BLaER1 treated with 17β-estradiol and CSF1 and Interleukin-3, amounts not matched to agents 10 nM and 100 nM (cell line): ENCODE data around the gene SLX9.

ENCODE experiments used
- H3K27ac ChIP-seq, 11 experiments: shearing (Covaris generic); formaldehyde crosslinking; 2 replicates each; pipeline ENCODE4 v1.8.1; 2022
- H3K27me3 ChIP-seq, 11 experiments: shearing (Covaris generic); formaldehyde crosslinking; 2 replicates each; pipeline ENCODE4 v1.8.1; 2022
- H3K36me3 ChIP-seq, 11 experiments: shearing (Covaris generic); formaldehyde crosslinking; 2 replicates each; pipeline ENCODE4 v1.8.1; 2022
- H3K4me1 ChIP-seq, 10 experiments: shearing (Covaris generic); formaldehyde crosslinking; 2 replicates each; pipeline ENCODE4 v1.8.1; 2022
- H3K4me2 ChIP-seq, 11 experiments: shearing (Covaris generic); formaldehyde crosslinking; 2 replicates each; pipeline ENCODE4 v1.8.1; 2022
- H3K4me3 ChIP-seq, 10 experiments: shearing (Covaris generic); formaldehyde crosslinking; 2 replicates each; pipeline ENCODE4 v1.8.1; 2022
- H3K9ac ChIP-seq, 11 experiments: shearing (Covaris generic); formaldehyde crosslinking; 2 replicates each; pipeline ENCODE4 v1.8.1; 2022
- H3K9me3 ChIP-seq, 11 experiments: shearing (Covaris generic); formaldehyde crosslinking; replicated peaks in 1 of 11; 2 replicates each; pipeline ENCODE4 v1.8.1; 2022
- H4K20me1 ChIP-seq, 11 experiments: shearing (Covaris generic); formaldehyde crosslinking; 2 replicates each; pipeline ENCODE4 v1.8.1; 2022
- Cebpa-rat ChIP-seq, 11 experiments: shearing (Covaris generic); IDR thresholded peaks; 2 replicates each; pipeline ENCODE4 v1.8.1; 2022

Gene SLX9, protein sequence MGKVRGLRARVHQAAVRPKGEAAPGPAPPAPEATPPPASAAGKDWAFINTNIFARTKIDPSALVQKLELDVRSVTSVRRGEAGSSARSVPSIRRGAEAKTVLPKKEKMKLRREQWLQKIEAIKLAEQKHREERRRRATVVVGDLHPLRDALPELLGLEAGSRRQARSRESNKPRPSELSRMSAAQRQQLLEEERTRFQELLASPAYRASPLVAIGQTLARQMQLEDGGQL

DNA sequence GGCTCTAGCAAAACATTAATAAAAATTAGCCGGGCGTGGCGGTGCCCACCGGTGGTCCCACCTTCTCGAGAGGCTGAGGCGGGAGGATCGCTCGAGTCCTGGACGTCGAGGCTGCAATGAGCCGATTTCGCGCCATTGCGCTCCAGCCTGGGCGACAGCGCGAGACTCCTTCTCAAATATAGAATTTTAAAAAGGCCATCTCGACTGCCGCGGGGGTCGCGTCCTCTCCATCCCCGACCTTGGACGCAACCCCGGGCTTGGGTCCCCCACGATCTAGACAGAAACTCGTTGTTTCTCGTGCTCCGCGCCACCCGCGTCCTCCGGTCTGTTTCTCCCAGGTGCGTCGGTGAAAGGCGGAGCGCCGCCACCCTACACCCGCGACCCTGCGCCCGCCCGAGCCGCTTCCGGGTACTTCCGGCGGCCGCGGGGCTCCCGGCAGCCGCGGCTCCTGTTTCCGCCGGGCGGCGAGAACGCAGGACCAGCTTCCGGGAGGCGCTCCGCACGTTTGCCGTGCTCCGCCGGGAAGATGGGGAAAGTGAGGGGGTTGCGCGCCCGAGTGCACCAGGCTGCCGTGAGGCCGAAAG lies at the start of gene SLX9:
TSS of gene SLX9 (plus strand) at position 498 of the 584 bp plus-strand sequence. CDS start at position 527, 29 bp downstream.
- Histone ChIP-seq H3K4me2 (peak within 1 kb of the TSS; percentile 81 to 97 (median 91)), H3K4me1 (peaks cover 56 to 90% (median 72%) of the 10 kb centered on the region in 10 experiments), H4K20me1 (peaks cover 40 to 90% (median 56%) of the 10 kb centered on the region in 11 experiments; a peak in 21 of 22 replicates), H3K9me3 (no peaks in the 10 kb centered on the region), H3K4me3 (peak within 1 kb of the TSS; percentile 83 to 96 (median 89)), H3K36me3 (peaks cover 12 to 49% (median 32%) of the 10 kb centered on the region in 11 experiments), H3K9ac (peak within 1 kb of the TSS; percentile 74 to 95 (median 87)), H3K27me3 (peaks cover 0 to 6% (median 0%) of the 10 kb centered on the region in 11 experiments; a peak in 2 of 22 replicates), H3K27ac (peak within 1 kb of the TSS; percentile 57 to 88 (median 77); a peak in 21 of 22 replicates)
- no peak for TF ChIP-seq Cebpa-rat (IDR thresholded peaks at IDR 0.05)

DNA sequence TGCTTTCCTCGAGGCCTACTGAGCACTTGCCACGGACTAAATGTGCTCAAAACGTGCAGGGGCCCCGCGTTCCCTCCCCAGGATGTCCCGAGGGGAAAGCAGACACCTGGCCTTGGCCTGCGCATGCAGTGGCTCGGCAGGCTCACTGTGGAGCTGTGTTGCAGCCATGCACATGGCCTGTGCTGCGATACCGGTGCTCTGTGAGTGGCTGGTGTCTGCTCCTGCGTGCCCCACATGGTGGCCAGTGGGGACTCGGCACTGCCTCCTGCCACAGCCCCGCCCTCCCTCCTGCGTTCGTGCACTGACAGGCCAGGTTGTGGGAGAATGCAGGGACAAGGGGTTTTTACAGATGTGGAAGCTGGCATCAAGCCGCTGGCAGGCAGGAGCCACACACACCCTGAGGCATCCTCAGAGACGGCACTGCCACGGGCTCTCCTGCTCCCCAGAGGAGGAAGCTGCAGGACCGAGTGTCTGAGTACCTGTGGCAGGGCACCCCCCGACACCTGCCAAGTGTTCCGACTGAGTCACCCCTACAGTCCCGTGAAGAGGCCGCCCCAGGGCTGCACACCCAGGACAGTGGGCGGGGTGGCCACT lies 49.4 kb upstream of the SLX9 start:
- TF ChIP-seq Cebpa-rat (IDR thresholded peaks at IDR 0.05), result no peak
- H3K4me3 ChIP-seq, result no peak overlapping the region
- peak overlapping the region; percentile 18 to 81 (median 70); a peak in 19 of 22 replicates for H3K4me2 ChIP-seq
- H3K27ac ChIP-seq, result peak overlapping the region in 1 of 11 experiments; percentile 11; a peak in 2 of 22 replicates
- H3K36me3 ChIP-seq, result peaks cover 0 to 99% (median 89%) of the 10 kb centered on the region in 11 experiments; a peak in 21 of 22 replicates
- H3K4me1 ChIP-seq, result peaks cover 50 to 89% (median 78%) of the 10 kb centered on the region in 10 experiments
- peaks cover 0 to 9% (median 0%) of the 10 kb centered on the region in 11 experiments; a peak in 2 of 22 replicates for H3K27me3 ChIP-seq
- H4K20me1 ChIP-seq, result peaks cover 0 to 89% (median 13%) of the 10 kb centered on the region in 11 experiments; a peak in 13 of 22 replicates
- no peaks in the 10 kb centered on the region for H3K9me3 ChIP-seq
- H3K9ac ChIP-seq, result peak overlapping the region in 8 of 11 experiments; percentile 10 to 45 (median 36); a peak in 6 of 22 replicates

DNA sequence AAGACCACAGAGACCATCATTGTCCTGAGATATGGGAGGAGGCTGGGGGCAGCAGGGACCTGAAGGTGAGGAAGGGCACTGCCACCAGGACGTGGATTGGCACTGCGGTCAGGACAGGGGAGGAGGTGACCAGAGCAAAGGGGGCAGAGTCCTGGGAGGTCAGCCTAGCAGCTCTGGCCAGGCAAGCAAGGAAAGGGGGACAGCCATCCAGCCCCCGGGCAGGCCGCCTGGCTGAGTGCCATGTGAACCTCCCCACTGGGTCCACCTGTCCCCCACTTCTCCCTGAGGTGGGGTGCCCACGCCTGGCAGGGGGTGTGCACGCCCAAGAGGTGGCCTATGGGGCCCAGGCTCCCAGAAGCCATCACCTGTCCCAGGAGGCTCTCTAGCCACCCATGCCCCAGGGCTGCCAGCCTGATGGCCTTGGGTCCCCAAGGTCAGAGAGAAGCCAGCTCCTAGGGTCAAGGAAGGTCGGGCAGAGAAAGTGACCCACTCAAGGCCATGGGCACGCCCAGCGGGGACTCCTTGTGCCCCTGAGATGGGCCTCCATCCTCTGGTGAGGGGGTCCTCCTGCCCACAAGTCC lies 48.8 kb upstream of the SLX9 start:
- no peak for TF ChIP-seq Cebpa-rat (IDR thresholded peaks at IDR 0.05)
- Histone ChIP-seq H4K20me1 (peaks cover 0 to 92% (median 13%) of the 10 kb centered on the region in 11 experiments; a peak in 13 of 22 replicates), H3K27ac (0 out of 22 replicates have a peak overlapping the region, but pooled peaks of 1 of the 11 experiments have one; percentile 13), H3K4me3 (no peak overlapping the region; a peak in 1 of 20 replicates), H3K9ac (peak overlapping the region in 8 of 11 experiments; percentile 11 to 45 (median 34); a peak in 7 of 22 replicates), H3K36me3 (peaks cover 0 to 99% (median 89%) of the 10 kb centered on the region in 11 experiments; a peak in 21 of 22 replicates), H3K9me3 (no peaks in the 10 kb centered on the region), H3K27me3 (peaks cover 0 to 9% (median 0%) of the 10 kb centered on the region in 11 experiments; a peak in 1 of 22 replicates), H3K4me2 (peak overlapping the region; percentile 18 to 81 (median 70); a peak in 20 of 22 replicates), H3K4me1 (peaks cover 56 to 95% (median 83%) of the 10 kb centered on the region in 10 experiments)

DNA sequence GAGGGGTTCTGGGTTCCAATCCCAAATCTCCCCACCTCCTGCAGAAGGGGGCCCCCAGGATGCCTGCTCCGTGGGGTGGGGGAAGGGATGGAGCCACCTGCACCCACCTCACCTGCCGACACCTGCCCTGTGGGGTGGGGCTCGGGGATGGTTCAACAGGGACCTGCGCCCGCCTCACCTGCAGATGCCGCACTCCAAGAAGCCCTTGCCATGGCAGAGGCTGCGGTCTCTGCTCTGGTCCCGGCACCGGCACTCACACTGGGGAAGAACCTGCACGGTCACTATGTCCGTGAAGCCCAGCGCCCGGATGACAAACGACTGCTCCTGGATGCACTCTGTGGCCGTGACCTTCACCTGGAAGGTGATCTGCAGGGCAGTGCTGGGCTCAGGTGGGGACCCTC lies 48.2 kb upstream of the SLX9 start:
- no peaks in the 10 kb centered on the region for H3K9me3 ChIP-seq
- H4K20me1 ChIP-seq, result peaks cover 0 to 92% (median 14%) of the 10 kb centered on the region in 11 experiments; a peak in 13 of 22 replicates
- no peak for TF ChIP-seq Cebpa-rat (IDR thresholded peaks at IDR 0.05)
- H3K9ac ChIP-seq, result peak overlapping the region in 5 of 11 experiments; percentile 7 to 38 (median 24); a peak in 3 of 22 replicates
- peaks cover 62 to 96% (median 87%) of the 10 kb centered on the region in 10 experiments for H3K4me1 ChIP-seq
- peak overlapping the region in 4 of 11 experiments; percentile 35 to 61 (median 47); a peak in 5 of 22 replicates for H3K27ac ChIP-seq
- peaks cover 0 to 5% (median 0%) of the 10 kb centered on the region in 11 experiments; a peak in 1 of 22 replicates for H3K27me3 ChIP-seq
- peak overlapping the region; percentile 64 to 82 (median 74) for H3K4me2 ChIP-seq
- H3K36me3 ChIP-seq, result peaks cover 0 to 99% (median 89%) of the 10 kb centered on the region in 11 experiments; a peak in 20 of 22 replicates
- no peak overlapping the region; a peak in 1 of 20 replicates for H3K4me3 ChIP-seq

DNA sequence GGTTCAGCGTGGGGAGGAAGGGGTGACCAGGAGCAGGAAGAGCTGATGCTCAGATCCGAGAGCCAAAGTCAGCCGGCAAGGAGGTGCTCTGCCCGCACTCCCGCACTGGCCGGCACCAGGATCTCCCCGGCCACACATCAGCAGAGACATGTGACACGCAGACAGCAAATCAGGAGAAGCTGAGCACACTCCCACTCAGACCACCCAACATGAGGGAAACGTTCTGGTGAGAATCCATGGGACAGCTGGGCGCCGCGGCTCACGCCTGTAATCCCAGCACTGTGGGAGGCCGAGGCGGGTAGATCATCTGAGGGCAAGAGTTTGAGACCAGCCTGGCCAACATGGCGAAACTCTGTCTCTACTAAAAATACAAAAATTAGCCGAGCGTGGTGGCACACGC lies 47.7 kb upstream of the SLX9 start:
- peak overlapping the region; percentile 64 to 82 (median 74) for H3K4me2 ChIP-seq
- TF ChIP-seq Cebpa-rat (IDR thresholded peaks at IDR 0.05), result no peak
- peaks cover 0 to 92% (median 19%) of the 10 kb centered on the region in 11 experiments; a peak in 14 of 22 replicates for H4K20me1 ChIP-seq
- peak overlapping the region in 5 of 11 experiments; percentile 2 to 38 (median 24); a peak in 2 of 22 replicates for H3K9ac ChIP-seq
- H3K4me3 ChIP-seq, result no peak overlapping the region
- H3K27ac ChIP-seq, result peak overlapping the region in 4 of 11 experiments; percentile 35 to 61 (median 47); a peak in 5 of 22 replicates
- peaks cover 0 to 3% (median 0%) of the 10 kb centered on the region in 11 experiments; a peak in 1 of 22 replicates for H3K27me3 ChIP-seq
- no peaks in the 10 kb centered on the region for H3K9me3 ChIP-seq
- H3K4me1 ChIP-seq, result peaks cover 66 to 99% (median 89%) of the 10 kb centered on the region in 10 experiments
- peaks cover 0 to 99% (median 89%) of the 10 kb centered on the region in 11 experiments; a peak in 18 of 22 replicates for H3K36me3 ChIP-seq

DNA sequence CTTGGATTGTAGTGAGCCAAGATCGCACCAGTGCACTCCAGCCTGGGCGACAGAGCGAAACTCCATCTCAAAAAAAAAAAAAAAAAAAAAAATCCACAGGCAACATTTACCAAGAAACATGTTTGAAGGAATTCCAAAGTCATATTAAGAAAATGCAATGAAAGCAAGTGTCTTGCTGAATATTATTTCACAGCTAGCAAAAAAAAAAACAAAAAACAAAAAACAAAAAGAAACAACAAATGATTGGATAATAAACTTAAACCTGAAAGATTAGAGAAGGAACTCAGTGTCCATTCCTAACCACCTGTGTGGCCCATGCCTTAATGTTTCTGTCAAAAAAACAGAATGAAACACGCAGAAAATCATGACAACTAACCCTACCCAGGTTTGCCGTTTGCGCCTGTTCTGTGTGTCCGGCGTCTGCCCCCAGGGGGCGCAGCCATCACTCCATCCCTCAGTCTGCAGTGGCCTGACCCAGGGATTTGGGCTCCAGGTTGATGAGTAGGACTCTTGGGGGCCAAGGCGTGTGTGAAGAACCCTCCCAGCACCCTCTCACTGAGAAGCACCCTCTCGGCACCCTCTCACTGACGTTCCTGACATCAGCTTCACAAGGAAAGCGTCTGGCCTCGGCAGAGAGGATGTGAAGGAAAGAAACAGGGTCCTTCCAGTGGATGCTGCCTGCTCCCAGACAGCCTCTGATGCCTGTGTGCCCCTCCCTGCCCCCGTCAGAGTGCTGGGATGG lies 47.1 kb upstream of the SLX9 start:
- TF ChIP-seq Cebpa-rat (IDR thresholded peaks at IDR 0.05), result no peak
- peaks cover 73 to 100% (median 88%) of the 10 kb centered on the region in 10 experiments for H3K4me1 ChIP-seq
- peak overlapping the region in 9 of 11 experiments; percentile 14 to 51 (median 31); a peak in 12 of 22 replicates for H3K9ac ChIP-seq
- H3K27me3 ChIP-seq, result no peaks in the 10 kb centered on the region; a peak in 1 of 22 replicates
- H3K27ac ChIP-seq, result peak overlapping the region; percentile 3 to 61 (median 48); a peak in 17 of 22 replicates
- H4K20me1 ChIP-seq, result peaks cover 0 to 92% (median 19%) of the 10 kb centered on the region in 11 experiments; a peak in 16 of 22 replicates
- peak overlapping the region; percentile 67 to 82 (median 74) for H3K4me2 ChIP-seq
- peaks cover 0 to 99% (median 89%) of the 10 kb centered on the region in 11 experiments; a peak in 19 of 22 replicates for H3K36me3 ChIP-seq
- H3K9me3 ChIP-seq, result no peaks in the 10 kb centered on the region
- H3K4me3 ChIP-seq, result no peak overlapping the region

DNA sequence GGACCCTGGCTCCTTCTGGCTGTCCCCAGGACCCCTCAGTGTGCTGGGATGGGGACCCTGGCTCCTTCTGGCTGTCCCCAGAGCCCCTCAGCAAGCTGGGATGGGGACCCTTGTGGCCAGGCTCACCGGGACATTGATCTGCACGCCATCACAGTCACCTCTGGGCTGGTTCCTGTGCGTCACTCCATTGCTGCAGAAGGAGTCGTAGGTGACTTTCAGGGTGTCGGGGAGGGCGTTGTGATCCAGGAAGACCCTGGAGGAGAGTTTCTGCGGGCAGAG lies 46.6 kb upstream of the SLX9 start:
- no peaks in the 10 kb centered on the region; a peak in 1 of 22 replicates for H3K27me3 ChIP-seq
- H3K27ac ChIP-seq, result peak overlapping the region; percentile 3 to 61 (median 48); a peak in 17 of 22 replicates

More for the DNA sequence above, 46.6 kb upstream of the SLX9 start:
- TF ChIP-seq Cebpa-rat (IDR thresholded peaks at IDR 0.05), result no peak
- Histone ChIP-seq H3K4me2 (peak overlapping the region; percentile 54 to 82 (median 72); a peak in 21 of 22 replicates), H4K20me1 (peaks cover 0 to 92% (median 24%) of the 10 kb centered on the region in 11 experiments; a peak in 16 of 22 replicates), H3K9ac (peak overlapping the region in 9 of 11 experiments; percentile 14 to 51 (median 31); a peak in 15 of 22 replicates), H3K4me3 (no peak overlapping the region), H3K9me3 (no peaks in the 10 kb centered on the region), H3K36me3 (peaks cover 3 to 99% (median 89%) of the 10 kb centered on the region in 11 experiments; a peak in 21 of 22 replicates), H3K4me1 (peaks cover 74 to 100% (median 89%) of the 10 kb centered on the region in 10 experiments)
